HL-60 (cell line): ENCODE data around the gene NDUFS5.

Source experiments
- CTCF ChIP-seq: IDR thresholded peaks from one replicate; pipeline ENCODE4 v1.5.1; 2011; ENCODE audit warnings: low read length, control low read depth, inconsistent platforms; ENCODE audit not compliant: insufficient read depth
- POLR2AphosphoS5 ChIP-seq: IDR thresholded peaks from 2 replicates; pipeline ENCODE4 v1.6.1; 2012; ENCODE audit warnings: low read depth

- TF ChIP-seq CTCF (no peak), POLR2AphosphoS5 (no peak)
These were observed 10.5 kb downstream of the NDUFS5 start for GRCh38 chr1:39036678-39037077.
